Cortex of kidney (tissue), 1 donor: ENCODE data around the gene OR13C5.
"Not testable (repeated sequence)": the region's sequence is repeated elsewhere in the genome, so short reads cannot be mapped to it uniquely, and the experiment has no call there.

ENCODE experiments used
- DNase-seq: peaks from one replicate; lab custom pipeline; 2025; lab: John Stamatoyannopoulos, UW

The OR13C5 gene, protein sequence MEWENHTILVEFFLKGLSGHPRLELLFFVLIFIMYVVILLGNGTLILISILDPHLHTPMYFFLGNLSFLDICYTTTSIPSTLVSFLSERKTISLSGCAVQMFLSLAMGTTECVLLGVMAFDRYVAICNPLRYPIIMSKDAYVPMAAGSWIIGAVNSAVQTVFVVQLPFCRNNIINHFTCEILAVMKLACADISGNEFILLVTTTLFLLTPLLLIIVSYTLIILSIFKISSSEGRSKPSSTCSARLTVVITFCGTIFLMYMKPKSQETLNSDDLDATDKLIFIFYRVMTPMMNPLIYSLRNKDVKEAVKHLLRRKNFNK

DNA sequence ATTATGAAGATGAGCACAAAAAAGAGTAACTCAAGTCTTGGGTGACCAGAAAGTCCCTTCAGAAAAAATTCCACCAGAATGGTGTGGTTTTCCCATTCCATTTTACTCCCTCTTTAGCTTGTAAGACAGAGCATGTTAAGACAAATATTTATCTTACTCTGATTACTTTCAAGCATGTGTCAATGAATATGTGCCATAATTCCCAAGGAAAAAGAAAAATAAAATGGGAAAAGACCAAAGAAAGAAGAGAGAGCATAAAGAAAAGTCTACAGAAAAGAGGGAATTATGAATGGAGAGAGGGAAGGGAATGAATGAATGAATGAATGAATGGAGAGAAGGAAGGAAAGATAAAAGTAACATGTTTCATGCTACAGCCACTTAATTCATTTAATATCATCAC is at the start of gene OR13C5:
TSS of gene OR13C5 (minus strand) at position 101 of the 400 bp plus-strand sequence. CDS start at position 101, 0 bp downstream.
- not testable (repeated sequence) for DNase-seq

DNA sequence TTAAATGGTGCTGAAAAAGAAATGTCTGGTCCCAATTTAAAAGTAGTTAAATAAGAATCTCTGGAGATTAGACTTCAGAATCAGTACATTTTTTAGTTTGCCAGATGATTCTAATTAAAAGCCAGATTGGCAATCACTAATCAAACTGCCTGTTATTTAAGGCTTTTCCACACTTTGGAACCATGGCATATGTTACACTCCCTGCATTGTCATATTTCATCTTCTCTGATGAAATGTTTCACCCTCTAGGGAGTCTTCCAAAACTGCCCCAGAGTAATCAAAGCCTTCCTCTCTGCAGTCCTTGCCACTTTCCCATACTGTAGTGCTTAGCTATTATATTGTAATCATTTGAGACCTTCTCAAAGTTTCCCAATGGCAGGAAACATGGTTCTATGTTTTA is 36.2 kb upstream of the OR13C5 start:
- DNase-seq = no peak

DNA sequence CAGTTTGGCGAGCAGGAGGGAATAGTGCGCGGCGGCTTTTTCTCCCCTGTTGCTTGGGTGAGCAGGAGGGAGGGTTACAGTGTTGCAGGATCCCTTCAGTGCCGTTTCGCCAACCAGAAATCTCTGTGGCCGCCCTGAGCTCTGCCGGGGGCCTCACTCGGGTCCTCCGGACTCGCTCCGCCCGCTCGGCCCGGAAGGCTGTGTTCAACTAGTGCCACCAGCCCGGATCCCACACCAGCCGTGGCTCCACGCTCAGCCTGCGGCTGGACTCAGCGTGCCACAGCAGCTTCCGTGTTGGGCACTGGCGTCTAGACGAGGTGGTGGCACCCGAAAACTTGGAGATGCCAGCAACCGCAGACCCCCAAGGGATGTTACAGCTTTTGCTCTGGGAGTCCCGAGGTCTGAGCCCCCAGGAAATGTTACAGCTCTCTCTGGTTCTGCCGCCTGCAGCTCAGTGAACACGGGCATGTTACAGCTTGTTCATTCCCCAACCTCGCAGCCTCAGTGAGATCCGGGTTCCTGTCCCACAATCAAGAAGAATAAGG is 34.8 kb upstream of the OR13C5 start:
- no peak for DNase-seq

DNA sequence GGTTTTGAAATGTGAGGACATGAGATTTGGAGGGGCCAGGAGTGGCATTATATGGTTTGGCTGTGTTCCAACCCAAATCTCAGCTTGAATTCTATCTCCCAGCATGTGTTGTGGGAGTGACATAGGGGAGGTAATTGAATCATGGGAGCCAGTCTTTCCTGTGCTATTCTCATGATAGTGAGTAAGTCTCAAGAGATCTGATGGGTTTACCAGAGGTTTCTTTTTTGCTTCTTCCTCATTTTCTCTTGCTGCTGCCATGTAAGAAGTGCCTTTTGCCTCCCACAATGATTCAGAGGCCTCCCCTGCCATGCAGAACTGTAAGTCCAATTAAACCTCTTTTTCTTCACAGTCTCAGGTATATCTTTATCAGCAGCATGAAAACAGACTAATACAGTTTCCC is 26.8 kb upstream of the OR13C5 start:
- DNase-seq = not testable (repeated sequence)

DNA sequence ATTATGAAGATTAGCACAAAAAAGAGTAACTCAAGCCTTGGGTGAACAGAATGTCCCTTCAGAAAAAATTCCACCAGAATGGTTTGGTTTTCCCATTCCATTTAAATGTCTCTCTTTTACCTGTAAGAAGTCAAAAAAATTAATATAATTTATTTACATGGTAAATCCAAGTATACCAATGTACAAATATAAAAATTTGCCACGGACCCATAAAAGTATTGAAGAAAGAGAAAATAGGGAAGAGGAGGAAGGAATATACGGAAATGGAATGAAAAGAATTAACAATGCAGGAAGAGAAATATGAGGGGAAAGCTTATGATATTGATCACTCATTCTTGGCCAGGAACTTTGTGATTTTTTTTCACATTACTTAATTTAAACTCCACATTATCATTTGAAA is 18.9 kb upstream of the OR13C5 start, which contains the start of gene OR13C9:
TSS of gene OR13C9 (minus strand) at position 101 of the 400 bp plus-strand sequence. CDS start at position 101, 0 bp downstream.
- DNase-seq = no peak

DNA sequence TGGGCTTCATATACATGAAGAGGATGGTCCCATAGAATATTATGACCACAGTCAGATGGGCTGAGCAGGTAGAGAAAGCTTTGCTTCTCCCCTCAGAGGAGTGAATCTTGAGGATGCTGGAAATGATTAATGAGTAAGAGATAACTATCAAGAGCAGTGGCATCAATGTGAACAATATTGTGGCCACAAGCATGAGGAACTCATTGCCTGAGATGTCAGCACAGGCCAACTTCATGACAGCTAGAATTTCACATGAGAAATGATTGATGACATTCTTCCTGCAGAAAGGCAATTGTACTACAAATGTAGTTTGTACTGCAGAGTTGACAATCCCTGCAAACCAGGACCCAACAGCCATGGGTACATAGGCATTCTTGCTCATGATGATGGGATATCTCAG is 18.2 kb upstream of the OR13C5 start:
- DNase-seq = no peak

DNA sequence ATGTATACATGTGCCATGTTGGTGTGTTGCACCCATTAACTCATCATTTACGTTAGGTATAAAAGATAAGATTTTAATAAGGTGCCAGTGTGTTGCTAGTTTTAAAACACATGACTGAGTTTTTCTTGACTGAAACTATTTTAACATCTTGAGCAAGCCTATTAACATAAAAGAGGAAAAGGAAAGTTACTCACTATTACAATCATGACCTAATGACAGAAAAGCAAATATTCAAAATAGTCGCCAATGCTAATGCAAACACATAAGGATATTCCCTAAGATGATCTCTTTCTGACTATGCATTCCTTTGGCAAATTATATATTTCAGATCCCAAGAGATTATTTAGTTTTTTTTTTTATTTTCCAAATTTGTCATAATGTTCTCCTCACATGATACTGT is 12.0 kb upstream of the OR13C5 start:
- DNase-seq = no peak

DNA sequence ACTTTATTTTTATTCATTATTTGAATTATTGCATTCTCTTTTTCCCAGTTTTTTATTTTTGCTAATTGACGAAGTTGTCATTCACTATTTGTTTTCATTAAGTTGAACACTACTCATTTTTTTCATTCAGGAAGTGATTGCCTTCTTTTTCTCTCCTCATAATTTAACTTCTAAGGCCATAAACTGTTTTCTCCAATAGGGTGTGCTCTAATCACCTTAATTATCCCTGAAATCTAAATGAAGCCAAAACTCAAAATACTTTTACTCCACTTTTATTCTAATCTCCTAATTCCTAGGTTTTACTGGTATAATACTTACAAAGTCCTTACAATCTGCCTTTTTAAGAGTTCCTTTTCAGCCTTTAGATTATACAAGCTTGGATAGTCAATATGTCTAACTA is 9.1 kb upstream of the OR13C5 start:
- DNase-seq = no peak

DNA sequence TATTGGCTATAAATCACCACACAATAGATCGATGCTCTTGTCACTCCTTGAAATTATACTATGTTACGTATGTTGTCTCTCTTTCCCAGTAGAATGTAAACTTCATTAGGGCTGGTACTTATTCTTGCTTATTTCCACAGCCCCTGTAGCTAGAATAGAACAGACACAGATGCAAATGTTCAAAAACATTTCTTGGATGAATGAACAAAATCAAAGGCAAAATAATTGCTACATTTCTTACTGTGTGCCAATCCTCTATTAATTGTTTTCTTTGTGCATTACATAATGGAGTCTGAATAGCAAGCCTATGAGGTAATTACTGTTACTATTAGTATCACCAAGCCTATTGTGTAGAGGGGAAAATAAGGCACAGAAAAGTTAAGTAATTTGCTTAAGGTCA is 6.9 kb upstream of the OR13C5 start:
- no peak for DNase-seq

DNA sequence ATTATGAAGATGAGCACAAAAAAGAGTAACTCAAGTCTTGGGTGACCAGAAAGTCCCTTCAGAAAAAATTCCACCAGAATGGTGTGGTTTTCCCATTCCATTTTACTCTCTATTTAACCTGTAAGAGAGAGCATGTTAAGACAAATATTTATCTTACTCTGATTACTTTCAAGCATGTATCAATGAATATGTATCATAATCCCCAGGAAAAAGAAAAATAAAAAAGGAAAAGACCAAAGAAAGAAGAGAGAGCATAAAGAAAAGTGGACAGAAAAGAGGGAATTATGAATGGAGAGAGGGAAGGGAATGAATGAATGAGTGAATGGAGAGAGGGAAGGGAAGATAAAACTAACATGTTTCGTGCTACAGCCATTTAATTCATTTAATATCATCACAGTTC is 6.3 kb upstream of the OR13C5 start, which contains the start of gene OR13C2:
TSS of gene OR13C2 (minus strand) at position 101 of the 400 bp plus-strand sequence. CDS start at position 101, 0 bp downstream.
- DNase-seq = not testable (repeated sequence)

DNA sequence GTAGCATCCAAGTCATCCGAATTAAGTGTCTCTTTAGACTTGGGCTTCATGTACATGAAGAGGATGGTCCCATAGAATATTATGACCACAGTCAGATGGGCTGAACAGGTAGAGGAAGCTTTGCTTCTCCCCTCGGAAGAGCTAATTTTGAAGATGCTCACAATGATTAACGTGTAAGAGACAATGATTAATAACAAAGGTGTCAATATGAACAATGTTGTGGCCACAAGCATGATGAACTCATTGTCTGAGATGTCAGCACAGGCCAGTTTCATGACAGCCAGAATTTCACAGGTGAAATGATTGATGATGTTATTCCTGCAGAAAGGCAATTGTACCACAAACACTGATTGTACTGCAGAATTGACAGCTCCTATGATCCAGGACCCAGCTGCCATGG is 5.6 kb upstream of the OR13C5 start:
- no peak for DNase-seq

DNA sequence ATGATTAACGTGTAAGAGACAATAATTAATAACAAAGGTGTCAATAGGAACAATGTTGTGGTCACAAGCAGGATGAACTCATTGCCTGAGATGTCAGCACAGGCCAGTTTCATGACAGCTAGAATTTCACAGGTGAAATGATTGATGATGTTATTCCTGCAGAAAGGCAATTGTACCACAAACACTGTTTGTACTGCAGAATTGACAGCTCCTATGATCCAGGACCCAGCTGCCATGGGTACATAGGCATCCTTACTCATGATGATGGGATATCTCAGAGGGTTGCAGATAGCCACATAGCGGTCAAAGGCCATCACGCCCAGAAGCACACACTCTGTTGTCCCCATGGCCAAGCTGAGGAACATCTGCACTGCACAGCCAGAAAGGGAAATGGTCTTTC is 464 bp downstream of the OR13C5 start:
- not testable (repeated sequence) for DNase-seq

DNA sequence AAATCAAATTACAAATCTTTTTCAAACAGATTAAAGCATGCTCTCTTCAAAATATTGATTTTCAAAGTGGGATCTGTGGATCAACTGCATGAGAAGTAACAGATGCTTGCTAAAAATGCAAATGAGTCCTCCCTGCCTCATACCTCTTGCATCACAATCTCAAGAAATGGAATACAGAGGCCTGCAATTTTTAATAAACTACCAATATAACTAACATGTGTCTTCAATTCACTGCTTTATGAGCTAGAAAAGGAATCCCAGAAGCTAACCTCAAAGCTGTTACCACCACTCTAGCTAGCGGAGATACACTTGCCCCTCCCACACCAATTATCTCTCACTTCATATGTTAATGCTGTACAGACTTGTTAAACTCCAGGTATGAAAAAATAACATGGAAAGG is 9.6 kb downstream of the OR13C5 start:
- no peak for DNase-seq

DNA sequence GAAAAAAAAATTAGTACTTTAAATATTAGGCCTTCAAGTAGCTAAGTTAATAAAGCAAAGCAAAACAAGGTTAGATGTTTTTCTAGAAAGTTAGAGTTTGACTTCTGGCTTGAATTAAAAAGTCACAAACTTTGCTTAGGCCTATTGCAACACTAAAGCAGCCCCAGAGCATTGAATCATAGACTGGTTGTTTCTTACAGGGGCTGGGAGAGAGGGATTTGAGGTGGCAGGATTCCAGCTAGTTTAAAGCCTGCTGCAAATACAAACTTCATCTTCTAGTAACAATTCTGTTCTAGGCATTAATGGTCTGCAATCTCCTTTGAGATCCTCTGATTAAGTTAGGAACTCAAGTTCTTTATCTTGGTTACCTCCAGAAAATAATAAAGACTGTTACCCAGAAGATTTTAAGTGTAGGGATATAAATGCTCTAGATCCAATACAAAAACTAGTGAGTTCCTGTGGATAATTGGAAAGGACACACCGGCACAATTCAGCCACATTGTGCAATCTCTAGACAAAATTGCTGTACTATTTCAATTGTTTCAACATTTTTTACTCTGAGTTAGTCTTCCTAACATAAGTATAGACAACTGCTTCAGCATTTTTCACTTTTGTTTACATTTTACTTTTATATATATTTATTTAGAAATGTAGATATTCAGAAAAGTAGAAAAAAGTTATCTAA is 12.6 kb downstream of the OR13C5 start:
- no peak for DNase-seq

DNA sequence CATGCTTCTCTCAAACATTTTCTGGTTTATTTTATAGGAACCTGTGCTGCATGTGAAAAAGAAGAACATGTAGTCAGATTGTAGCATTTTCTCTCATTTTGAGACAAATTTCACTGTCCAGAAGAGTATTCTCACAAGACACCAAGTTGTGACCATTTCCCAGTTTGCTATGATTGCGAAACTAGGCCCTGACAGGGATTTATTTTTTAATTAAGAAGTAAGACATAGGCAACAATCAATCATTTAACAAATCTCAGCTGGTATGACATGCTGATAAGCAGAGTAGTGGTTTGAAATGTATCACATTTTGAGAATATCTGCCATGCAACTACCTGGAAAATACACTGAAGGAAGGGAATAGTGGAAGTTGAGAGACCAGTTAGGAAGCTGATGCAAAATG is 18.7 kb downstream of the OR13C5 start:
- no peak for DNase-seq

DNA sequence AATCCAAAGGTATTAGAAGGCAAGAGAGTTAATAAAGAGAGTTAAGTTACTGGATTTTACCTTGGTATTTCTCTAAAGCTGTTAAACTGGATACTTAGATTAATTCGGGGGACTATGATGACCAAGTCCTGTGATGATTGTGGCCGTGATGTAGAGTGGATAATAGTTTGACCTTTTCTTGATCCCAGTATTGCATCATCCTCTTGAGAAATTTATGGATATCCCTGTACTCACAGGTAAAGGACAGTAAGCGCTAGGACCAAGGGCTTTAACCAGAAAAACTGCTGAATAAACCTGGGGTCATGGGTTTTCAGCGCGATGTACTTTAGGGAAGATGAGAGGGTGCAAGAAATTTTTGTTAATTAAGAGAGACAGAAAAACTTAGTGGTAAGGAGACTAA is 21.9 kb downstream of the OR13C5 start:
- DNase-seq = no peak

DNA sequence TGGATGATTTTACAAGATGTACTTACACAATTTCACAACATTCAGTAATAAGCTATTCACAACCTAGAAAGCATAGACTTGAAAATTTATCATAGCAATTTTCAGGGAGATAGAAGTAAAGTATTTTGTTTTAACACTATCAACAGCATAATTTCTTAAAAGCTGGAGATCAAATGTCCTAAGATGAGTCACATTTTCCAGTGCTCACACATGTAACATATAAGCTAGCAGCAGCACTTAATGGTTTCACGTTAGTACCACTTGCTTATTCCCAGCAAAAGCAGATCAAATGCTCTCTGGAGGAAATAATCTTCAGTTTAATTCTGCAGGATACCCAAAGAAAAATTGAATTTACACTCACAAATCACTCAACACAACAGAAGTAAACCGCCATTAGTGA is 23.8 kb downstream of the OR13C5 start:
- no peak for DNase-seq

DNA sequence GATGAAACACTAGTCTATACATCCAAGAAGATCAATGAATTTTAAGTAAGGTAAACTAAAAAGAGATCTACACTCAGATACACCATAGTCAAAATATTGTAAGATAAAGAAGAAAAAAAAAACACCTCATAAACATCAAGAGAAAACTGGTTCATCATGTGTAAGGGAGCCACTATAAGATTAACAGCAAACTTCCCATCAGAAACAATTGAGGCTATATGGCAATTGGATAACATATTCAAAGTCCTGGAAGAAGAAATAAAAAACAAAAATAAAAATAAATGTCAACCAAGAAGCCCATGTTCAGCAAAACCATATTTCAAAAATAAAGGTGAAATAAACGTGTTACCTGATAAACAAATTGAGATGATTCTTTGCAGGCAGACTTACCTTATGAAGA is 26.6 kb downstream of the OR13C5 start:
- DNase-seq = no peak

DNA sequence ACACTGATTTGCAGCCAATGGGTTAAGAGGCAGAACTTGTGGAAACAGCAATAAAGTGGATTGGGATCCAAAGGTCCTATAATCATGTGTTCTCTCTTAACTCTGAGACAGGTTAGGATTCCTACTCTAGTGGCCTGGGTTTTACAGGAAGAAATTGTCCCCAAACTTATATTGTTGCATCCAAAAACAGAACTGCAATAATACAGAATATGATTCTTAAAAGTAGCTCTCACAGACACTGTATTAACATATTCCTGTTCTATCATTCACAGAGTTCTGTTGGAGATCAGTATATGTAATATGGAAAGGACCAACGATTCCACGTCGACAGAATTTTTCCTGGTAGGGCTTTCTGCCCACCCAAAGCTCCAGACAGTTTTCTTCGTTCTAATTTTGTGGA is 30.3 kb downstream of the OR13C5 start, which contains the start of gene OR13C8:
TSS of gene OR13C8 (plus strand) at position 301 of the 400 bp plus-strand sequence. CDS start at position 301, 0 bp downstream.
- no peak for DNase-seq

DNA sequence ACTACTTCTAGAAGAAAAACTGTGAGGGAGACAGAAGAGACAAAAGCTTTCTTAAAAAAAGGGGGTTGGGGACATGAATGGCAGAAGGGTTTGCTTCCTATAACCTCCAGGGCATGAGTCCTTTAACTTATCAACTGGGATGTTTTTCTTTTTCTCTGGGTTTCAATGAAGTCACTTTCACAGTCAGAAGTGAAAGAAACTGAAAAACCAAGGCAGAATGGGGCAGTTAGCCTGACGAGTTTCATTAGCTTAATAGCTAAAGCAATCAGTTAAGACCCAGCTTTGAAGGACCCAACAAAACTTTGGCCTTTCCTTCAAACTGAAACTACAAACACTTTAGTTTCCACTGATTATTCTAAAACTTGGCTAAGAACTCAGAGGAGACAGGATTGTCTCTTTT is 34.9 kb downstream of the OR13C5 start:
- no peak for DNase-seq

DNA sequence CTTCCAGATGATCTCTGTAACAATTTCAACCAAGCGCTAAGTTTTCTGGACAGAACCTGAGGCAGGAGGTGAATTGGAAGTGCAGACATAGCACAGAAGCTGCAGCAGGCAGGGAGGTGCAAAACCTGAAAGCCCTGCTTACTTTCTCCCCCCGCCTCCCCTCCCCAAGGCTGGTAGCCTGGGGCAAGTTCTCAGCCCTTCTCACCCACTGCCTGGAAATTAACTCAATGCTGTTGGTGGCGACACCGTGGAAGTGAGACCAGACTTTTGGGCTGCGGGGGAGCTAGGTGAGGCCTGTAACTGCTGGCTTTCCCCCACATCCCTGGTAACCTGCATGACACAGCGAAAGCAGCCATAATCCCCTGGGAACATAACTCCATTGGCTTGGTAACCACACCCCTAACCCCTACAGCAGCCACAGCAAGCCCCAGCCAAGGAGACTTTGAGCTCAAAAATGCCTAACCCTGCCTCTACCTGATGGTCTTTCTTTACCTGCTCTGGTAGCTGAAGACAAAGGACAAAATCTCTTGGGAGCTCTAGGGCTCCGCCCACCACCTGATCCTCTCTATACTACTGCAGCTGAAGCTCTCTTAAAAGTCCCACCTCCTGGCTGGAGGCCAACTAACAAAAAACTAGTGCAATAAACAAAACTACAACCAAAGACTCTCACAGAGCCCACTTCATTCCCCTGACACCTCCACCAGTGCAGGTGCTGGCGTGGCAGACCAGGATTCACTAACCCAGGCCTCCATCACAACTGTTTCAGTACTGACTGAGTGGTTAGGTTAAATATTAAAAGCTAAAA is 42.2 kb downstream of the OR13C5 start:
- no peak for DNase-seq

DNA sequence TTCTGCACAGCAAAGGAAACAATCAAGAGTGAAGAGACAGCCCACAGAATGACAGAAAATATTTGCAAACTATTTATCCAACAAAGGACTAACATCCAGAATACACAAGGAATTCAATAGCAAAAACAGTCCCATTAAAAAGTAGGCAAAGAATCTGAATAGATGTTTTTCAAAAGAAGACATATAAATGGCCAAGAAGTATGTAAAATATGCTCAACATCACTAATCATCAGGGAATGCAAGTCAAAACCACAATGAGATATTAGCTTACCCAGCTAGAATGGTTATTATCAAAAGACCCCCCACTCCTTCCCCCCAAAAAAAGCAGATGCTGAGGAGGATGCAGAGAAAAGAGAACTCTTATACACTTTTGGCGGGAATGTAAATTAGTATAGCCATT is 43.7 kb downstream of the OR13C5 start:
- no peak for DNase-seq
